ENCODE results near the gene MORN5.
A peak's percentile ranks its signal among the peaks of the same experiment; 100 is the strongest.

The MORN5 gene

GRCh38 chr9:122125158-122125508 lies 34.6 kb upstream of the MORN5 start:
- DNase-seq: peak; percentile 69

- DNase-seq: no peak
Measured at GRCh38 chr9:122125509-122126330, 34.0 kb upstream of the MORN5 start.

GRCh38 chr9:122126331-122127261 lies 33.1 kb upstream of the MORN5 start:
- peak; percentile 71 for DNase-seq

- no peak for DNase-seq
Measured at GRCh38 chr9:122127396-122127798, 32.3 kb upstream of the MORN5 start.

- DNase-seq: no peak
Measured at GRCh38 chr9:122128007-122128968, 31.4 kb upstream of the MORN5 start.

- no peak for DNase-seq
Measured at GRCh38 chr9:122128969-122129343, 30.8 kb upstream of the MORN5 start.

- no peak for DNase-seq
Measured at GRCh38 chr9:122129969-122130368, 29.7 kb upstream of the MORN5 start.

GRCh38 chr9:122130837-122131236 lies 28.9 kb upstream of the MORN5 start:
- DNase-seq: no peak

- DNase-seq: no peak
Measured at GRCh38 chr9:122131401-122132001, 28.2 kb upstream of the MORN5 start.

GRCh38 chr9:122132539-122132938 lies 27.2 kb upstream of the MORN5 start:
- no peak for DNase-seq

- DNase-seq: no peak
Measured at GRCh38 chr9:122133263-122133983, 26.3 kb upstream of the MORN5 start.

- no peak for DNase-seq
Measured at GRCh38 chr9:122133984-122134535, 25.6 kb upstream of the MORN5 start.

GRCh38 chr9:122134822-122135528 lies 24.7 kb upstream of the MORN5 start:
- DNase-seq: no peak

GRCh38 chr9:122135529-122135859 lies 24.2 kb upstream of the MORN5 start:
- DNase-seq: no peak

GRCh38 chr9:122138560-122139268 lies 21.0 kb upstream of the MORN5 start:
- DNase-seq: no peak

GRCh38 chr9:122140368-122141193 lies 19.1 kb upstream of the MORN5 start:
- no peak for DNase-seq

GRCh38 chr9:122141671-122142070 lies 18.0 kb upstream of the MORN5 start:
- no peak for DNase-seq

- DNase-seq: no peak
Measured at GRCh38 chr9:122143296-122143695, 16.4 kb upstream of the MORN5 start.

GRCh38 chr9:122143876-122144405 lies 15.8 kb upstream of the MORN5 start:
- DNase-seq: no peak

All from fibroblast of skin of abdomen (primary cell).